Ascending aorta (tissue), 2 donors: ENCODE data around the gene WDR86. TPM values are rescaled to one million over a fixed set of nuclear protein-coding genes. Genes with fewer than 3 reads are reported as not detected.

Source experiments
- DNase-seq, 2 donors: peaks; one replicate each; pipeline ENCODE4 v3.0.0-alpha.2; 2019; ENCODE audit warnings: low spot score in 2 of 2
- H3K27ac ChIP-seq, 2 donors: fragments of 200-600 bp; sonication (generic); one replicate each; pipeline ENCODE4 v1.5.1; 2016 to 2017; ENCODE audit warnings: mild to moderate bottlenecking in 1 of 2
- H3K27me3 ChIP-seq: fragments of 200-600 bp; sonication (generic); one replicate; pipeline ENCODE4 v1.5.1; 2017
- H3K36me3 ChIP-seq, 2 donors: fragments of 200-600 bp; sonication (generic); one replicate each; pipeline ENCODE4 v1.5.1; 2016
- H3K4me1 ChIP-seq, 2 donors: fragments of 200-600 bp; sonication (generic); one replicate each; pipeline ENCODE4 v1.5.1; 2016 to 2017; ENCODE audit warnings: mild to moderate bottlenecking in 1 of 2
- H3K4me3 ChIP-seq, 2 donors: fragments of 200-600 bp; sonication (generic); one replicate each; pipeline ENCODE4 v1.5.1; 2016 to 2017; ENCODE audit warnings: mild to moderate bottlenecking in 1 of 2
- H3K9me3 ChIP-seq, 2 donors: fragments of 200-600 bp; sonication (generic); one replicate each; pipeline ENCODE4 v1.5.1; 2016
- intact Hi-C: fragments of 100-400 bp; cut with DNase I; formaldehyde crosslinking; loops from one replicate; pipeline ENCODE4 v1.15.1; 2023
- total RNA-seq: library from RNA; depleted of rRNA; stranded (reverse); fragments of >200 nt; gene quantifications from one replicate; pipeline ENCODE4 v1.1.0, GENCODE V29; 2016
- TF ChIP-seq, protein P1 (sequence below), 3 experiments: fragments of 200-600 bp in 2 of 3; fragments of 450-650 bp in 1 of 3; sonication (generic) in 2 of 3; IDR thresholded peaks; one replicate each; pipeline ENCODE4 v1.5.1; 2016 to 2019; ENCODE audit warnings: antibody characterized with exemption in 3 of 3, mild to moderate bottlenecking in 1 of 3, moderate library complexity in 1 of 3

Gene WDR86
- total RNA-seq, 1 donor from 2014 or later, result 4.0 TPM

DNA sequence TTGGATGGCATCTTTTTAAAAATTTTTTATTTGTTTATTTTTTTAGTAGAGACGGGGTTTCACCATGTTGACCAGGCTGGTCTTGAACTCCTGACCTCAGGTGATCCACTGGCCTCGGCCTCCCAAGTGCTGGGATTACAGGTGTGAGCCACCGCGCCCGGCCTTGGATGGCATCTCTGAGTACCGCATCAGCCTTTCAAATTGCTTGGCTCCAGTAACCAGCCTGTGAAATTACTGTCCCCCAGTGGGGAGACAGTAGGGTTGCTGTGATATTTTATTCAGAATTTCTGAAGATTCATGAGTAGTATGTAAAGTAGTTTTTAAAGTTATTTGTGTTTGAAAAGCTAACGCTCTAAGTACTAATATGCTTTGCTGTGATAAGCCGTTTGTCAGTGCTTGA, 67.0 kb downstream of the WDR86 start:
- Histone ChIP-seq H3K9me3 (no peaks in the 10 kb centered on the region), H3K27ac (no peak overlapping the region), H3K27me3 (no peaks in the 10 kb centered on the region), H3K36me3 (peaks cover 19 to 27% of the 10 kb centered on the region in 2 donors), H3K4me3 (peak overlapping the region; percentile 81 to 83), H3K4me1 (peaks cover 8 to 15% of the 10 kb centered on the region in 2 donors)
- intact Hi-C loops, result loop anchor here (10.0 kb wide), 1 partner anchor 532 kb away; the partner anchor contains the start of gene PRKAG2
- TF ChIP-seq, protein P1, sequence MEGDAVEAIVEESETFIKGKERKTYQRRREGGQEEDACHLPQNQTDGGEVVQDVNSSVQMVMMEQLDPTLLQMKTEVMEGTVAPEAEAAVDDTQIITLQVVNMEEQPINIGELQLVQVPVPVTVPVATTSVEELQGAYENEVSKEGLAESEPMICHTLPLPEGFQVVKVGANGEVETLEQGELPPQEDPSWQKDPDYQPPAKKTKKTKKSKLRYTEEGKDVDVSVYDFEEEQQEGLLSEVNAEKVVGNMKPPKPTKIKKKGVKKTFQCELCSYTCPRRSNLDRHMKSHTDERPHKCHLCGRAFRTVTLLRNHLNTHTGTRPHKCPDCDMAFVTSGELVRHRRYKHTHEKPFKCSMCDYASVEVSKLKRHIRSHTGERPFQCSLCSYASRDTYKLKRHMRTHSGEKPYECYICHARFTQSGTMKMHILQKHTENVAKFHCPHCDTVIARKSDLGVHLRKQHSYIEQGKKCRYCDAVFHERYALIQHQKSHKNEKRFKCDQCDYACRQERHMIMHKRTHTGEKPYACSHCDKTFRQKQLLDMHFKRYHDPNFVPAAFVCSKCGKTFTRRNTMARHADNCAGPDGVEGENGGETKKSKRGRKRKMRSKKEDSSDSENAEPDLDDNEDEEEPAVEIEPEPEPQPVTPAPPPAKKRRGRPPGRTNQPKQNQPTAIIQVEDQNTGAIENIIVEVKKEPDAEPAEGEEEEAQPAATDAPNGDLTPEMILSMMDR (IDR thresholded peaks at IDR 0.05), result no peak
- DNase-seq, result no peak

DNA sequence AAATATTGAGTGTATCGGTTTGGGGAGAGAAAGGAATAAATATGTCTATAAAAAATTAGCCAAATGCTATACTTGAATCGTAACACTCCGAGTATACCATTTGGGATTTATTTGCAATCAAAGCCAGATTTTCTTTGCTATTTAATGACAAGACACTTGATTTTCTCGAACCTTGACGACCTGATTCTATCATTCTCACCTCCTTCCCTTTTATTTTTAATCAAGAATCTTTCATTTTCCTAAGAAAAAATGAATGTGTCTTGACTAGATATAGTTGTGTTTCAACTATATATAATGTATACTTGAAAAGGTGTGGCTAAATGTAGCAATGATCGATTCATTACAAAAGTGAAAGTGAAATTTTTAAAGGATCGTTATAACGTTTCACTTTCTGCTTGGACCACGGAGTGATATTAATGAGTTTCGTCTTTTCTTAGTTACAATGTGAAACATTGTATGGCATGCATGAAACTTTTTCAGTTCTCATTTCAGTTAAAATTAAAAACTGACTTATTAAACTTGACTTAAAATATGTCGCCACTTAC, 67.7 kb downstream of the WDR86 start:
- no peaks in the 10 kb centered on the region for H3K27me3 ChIP-seq
- H3K36me3 ChIP-seq, result peaks cover 19 to 21% of the 10 kb centered on the region in 2 donors
- DNase-seq, result no peak
- TF ChIP-seq, protein P1 (IDR thresholded peaks at IDR 0.05), result no peak
- no peaks in the 10 kb centered on the region for H3K9me3 ChIP-seq
- intact Hi-C loops, result loop anchor here (10.0 kb wide), 1 partner anchor 533 kb away; the partner anchor contains the start of gene PRKAG2
- peaks cover 8 to 15% of the 10 kb centered on the region in 2 donors for H3K4me1 ChIP-seq
- peak overlapping the region; percentile 81 to 83 for H3K4me3 ChIP-seq
- peak overlapping the region; percentile 48 to 88 for H3K27ac ChIP-seq

DNA sequence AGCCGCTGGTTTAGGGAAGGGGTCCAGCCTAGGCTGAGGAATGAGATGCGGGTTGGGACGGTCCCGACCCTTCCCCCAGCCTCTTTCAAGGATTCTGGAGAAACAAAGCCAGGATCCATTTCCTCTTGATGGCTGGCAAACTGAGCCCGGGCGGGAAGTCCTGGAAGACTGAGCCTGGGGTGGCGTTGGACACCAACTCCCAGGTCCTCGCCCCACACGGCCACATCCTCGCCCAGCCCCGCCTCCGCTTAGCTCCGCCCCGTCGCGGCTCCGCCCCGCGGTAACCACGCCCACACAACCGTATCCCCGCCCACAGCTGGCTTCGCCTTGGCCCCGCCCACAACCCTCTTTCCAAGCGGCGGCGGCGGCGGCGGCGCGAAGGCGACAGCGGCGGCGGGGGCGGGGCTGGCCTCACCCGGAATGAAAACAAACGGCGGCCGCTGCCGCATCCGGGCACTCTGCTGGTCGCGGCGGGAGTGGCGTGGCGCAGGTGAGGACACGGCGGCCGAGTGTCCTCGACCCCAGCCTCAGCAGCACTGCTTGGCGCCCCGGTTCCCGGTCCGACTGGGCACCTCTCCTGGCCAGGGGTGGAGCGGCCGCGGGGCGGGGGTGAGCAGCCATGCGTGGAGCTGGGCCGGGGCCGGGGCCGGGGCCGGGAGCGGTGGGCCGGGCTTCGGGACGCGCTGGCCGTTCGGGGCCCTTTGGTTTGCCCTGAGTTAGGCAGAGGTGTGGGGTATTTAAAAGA, 68.3 kb downstream of the WDR86 start, which contains the start of gene NUB1:
Gene NUB1, plus strand, starts transcription at position 456 of the 745 bp plus-strand sequence. CDS start 3,538 bp downstream, outside the sequence.
- Histone ChIP-seq H3K36me3 (peaks cover 15% of the 10 kb centered on the region in 2 donors), H3K4me3 (peak within 1 kb of the TSS; percentile 81 to 83), H3K27me3 (no peaks in the 10 kb centered on the region), H3K4me1 (peaks cover 8 to 15% of the 10 kb centered on the region in 2 donors), H3K9me3 (no peaks in the 10 kb centered on the region), H3K27ac (peak within 1 kb of the TSS; percentile 64 to 88)
- DNase-seq, result peak; percentile 72 to 94
- TF ChIP-seq, protein P1 (IDR thresholded peaks at IDR 0.05), result peak in 1 of 3 experiments; percentile 4
- intact Hi-C loops, result loop anchor here (1.0 to 10.0 kb wide), 4 partner anchors 109 to 533 kb away; partner anchors contain the start of genes ABCF2, CHPF2, FASTK and PRKAG2

DNA sequence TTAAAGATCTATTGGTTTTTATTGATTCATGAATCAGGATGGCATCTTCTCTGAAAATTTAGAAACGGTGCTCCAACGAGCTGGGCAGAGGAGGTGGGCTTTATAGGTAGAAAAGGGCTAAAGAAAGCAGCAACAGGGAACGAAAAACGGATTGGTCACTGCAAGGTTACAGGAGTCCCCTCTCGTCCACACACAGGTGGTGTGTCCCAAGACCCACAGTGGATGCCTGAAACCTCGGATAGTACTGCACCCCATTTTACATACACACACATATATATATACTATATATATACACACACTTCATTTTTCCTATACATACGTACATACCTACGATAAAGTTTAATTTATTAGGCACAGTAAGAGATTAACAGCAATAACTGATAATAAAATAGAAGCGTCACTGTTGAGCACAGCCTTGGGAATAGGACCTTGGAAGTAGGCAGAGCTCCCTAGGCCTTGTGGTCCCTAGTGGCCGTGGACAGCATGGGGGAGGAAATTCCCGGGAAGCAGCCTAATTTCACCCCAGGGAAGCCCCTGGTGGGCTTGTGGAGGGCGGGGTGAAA, 69.0 kb downstream of the WDR86 start:
- no peak for DNase-seq
- Histone ChIP-seq H3K36me3 (peaks cover 8% of the 10 kb centered on the region in 2 donors), H3K27me3 (no peaks in the 10 kb centered on the region), H3K9me3 (no peaks in the 10 kb centered on the region), H3K4me1 (peaks cover 8 to 15% of the 10 kb centered on the region in 2 donors), H3K27ac (peak overlapping the region; percentile 64 to 88), H3K4me3 (peak overlapping the region; percentile 81 to 83)
- TF ChIP-seq, protein P1 (IDR thresholded peaks at IDR 0.05), result no peak
- intact Hi-C loops, result loop anchor here (1.0 to 10.0 kb wide), 4 partner anchors 109 to 534 kb away; partner anchors contain the start of genes ABCF2, CHPF2, FASTK and PRKAG2

DNA sequence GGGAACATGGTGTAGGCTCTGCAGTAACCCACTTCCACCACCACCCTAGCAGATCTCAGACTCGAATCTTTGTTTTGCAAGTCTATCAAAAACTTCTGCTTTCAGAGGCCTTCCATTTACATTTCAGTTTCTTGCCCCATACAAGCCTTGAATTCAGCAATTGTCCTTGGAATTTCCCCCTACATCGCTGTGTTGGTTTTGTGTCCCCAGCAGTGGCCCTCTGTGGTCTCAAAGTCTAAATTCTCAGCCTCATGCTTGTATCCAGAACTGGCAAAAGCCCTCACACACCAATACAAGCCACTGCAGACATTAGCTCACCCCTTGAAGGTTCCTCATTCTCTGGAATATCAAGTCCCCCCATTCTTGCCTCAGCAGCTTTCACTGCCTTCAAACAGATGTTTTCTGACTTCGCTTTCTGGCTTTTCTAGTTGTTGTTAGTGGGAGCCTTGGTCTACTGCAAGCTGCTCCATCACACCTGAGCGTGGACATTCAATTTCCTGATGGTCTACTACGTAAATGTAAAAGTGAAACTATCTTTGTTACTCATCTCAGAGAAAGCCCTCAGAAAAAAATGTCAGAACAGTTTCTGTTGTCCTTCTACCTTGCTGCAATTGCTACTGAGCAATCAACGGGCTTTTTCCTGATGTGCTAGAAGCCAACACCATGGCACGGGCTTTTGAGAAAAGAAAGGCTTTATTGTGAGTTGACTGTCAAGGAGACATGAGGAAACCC, 70.0 kb downstream of the WDR86 start:
- Histone ChIP-seq H3K4me1 (peaks cover 8 to 15% of the 10 kb centered on the region in 2 donors), H3K36me3 (no peaks in the 10 kb centered on the region), H3K27ac (peak overlapping the region; percentile 38 to 64), H3K9me3 (no peaks in the 10 kb centered on the region), H3K27me3 (no peaks in the 10 kb centered on the region), H3K4me3 (peak overlapping the region in 1 of 2 donors; percentile 20)
- intact Hi-C loops, result loop anchor here (2.0 to 10.0 kb wide), 2 partner anchors 259 to 535 kb away; partner anchors contain the start of genes FASTK and PRKAG2
- DNase-seq, result no peak
- TF ChIP-seq, protein P1 (IDR thresholded peaks at IDR 0.05), result no peak
